Mucosa of descending colon (tissue), 3 donors: ENCODE results near the gene KPNA1. TPM values are rescaled to one million over a fixed set of nuclear protein-coding genes. Genes with fewer than 3 reads are reported as not detected.

Experiments
- ATAC-seq: fragments of 200-7000 bp; cut with Tn5 transposase; one replicate; pipeline ENCODE4 v1.9.1; 2020; ENCODE audit warnings: mild to moderate bottlenecking, moderate library complexity
- DNase-seq, 3 donors: peaks; one replicate each; pipeline ENCODE4 v3.0.0-alpha.2; 2020
- H3K36me3 ChIP-seq: fragments of 200-600 bp; one replicate; pipeline ENCODE4 v1.8.0; 2021; ENCODE audit warnings: low read depth, mild to moderate bottlenecking
- H3K4me1 ChIP-seq: fragments of 200-600 bp; one replicate; pipeline ENCODE4 v1.8.0; 2021; ENCODE audit warnings: low read depth, mild to moderate bottlenecking
- H3K4me3 ChIP-seq: fragments of 200-600 bp; one replicate; pipeline ENCODE4 v1.8.0; 2021; ENCODE audit warnings: mild to moderate bottlenecking
- H3K9me3 ChIP-seq: fragments of 200-600 bp; one replicate; pipeline ENCODE4 v1.8.0; 2021; ENCODE audit warnings: mild to moderate bottlenecking
- CTCF ChIP-seq: fragments of 200-600 bp; IDR thresholded peaks from one replicate; pipeline ENCODE4 v1.8.0; 2022; ENCODE audit warnings: antibody characterized with exemption, mild to moderate bottlenecking
- intact Hi-C, 2 donors: fragments of 100-400 bp; cut with DNase I in 1 of 2; cut with micrococcal nuclease in 1 of 2; formaldehyde crosslinking; loops; one replicate each; pipeline versions ENCODE4 v1.11.0 to v1.11.1; 2022; cut with DNase I, micrococcal nuclease
- total RNA-seq, 3 donors: library from RNA; stranded (reverse); fragmentation: NEBNext Ultra II Directional in 2 of 3; extraction: Animal tissue kit (Norgen Biotek cat#: 25700) in 2 of 3; gene quantifications; one replicate each; pipeline versions ENCODE4 v1.2.1 to v1.2.4, GENCODE V29; 2021 to 2023
- donor health status: DM: no; HTN: no; CAD: no; lungs with moderate emphysema.
- donor health status: DM: no; HTN: no; CAD: no.
- donor health status: DM: no; HTN: yes; CAD: no.

Gene KPNA1
- total RNA-seq, 3 donors from 2014 or later, result 43.3 to 80.2 (median 48.8) TPM

- no peak overlapping the region for H3K4me3 ChIP-seq
- no peak for TF ChIP-seq CTCF
- H3K4me1 ChIP-seq, result no peaks in the 10 kb centered on the region
- intact Hi-C loops, result no loop called here
- DNase-seq (no peak), ATAC-seq (no peak)
- no peaks in the 10 kb centered on the region for H3K36me3 ChIP-seq
- H3K9me3 ChIP-seq, result no peaks in the 10 kb centered on the region
These were observed 21.4 kb downstream of the KPNA1 start for GRCh38 chr3:122493296-122493695.

GRCh38 chr3:122488262-122488973 lies 26.3 kb downstream of the KPNA1 start:
- ATAC-seq, result no peak
- DNase-seq, result no peak
- no peak overlapping the region for H3K4me3 ChIP-seq
- TF ChIP-seq CTCF, result no peak
- no peaks in the 10 kb centered on the region for H3K9me3 ChIP-seq
- no peaks in the 10 kb centered on the region for H3K36me3 ChIP-seq
- H3K4me1 ChIP-seq, result no peaks in the 10 kb centered on the region
- intact Hi-C loops, result no loop called here

- Histone ChIP-seq H3K4me3 (no peak overlapping the region), H3K9me3 (no peaks in the 10 kb centered on the region), H3K36me3 (no peaks in the 10 kb centered on the region), H3K4me1 (no peaks in the 10 kb centered on the region)
- no peak for TF ChIP-seq CTCF
- intact Hi-C loops, result no loop called here
- DNase-seq, result no peak
- no peak for ATAC-seq
These were observed 29.8 kb downstream of the KPNA1 start for GRCh38 chr3:122484985-122485384.

GRCh38 chr3:122481390-122481789 lies 33.3 kb downstream of the KPNA1 start:
- ATAC-seq (no peak), DNase-seq (no peak)
- H3K4me1 ChIP-seq, result no peaks in the 10 kb centered on the region
- no peaks in the 10 kb centered on the region for H3K36me3 ChIP-seq
- intact Hi-C loops, result no loop called here
- H3K4me3 ChIP-seq, result no peak overlapping the region
- H3K9me3 ChIP-seq, result no peaks in the 10 kb centered on the region
- TF ChIP-seq CTCF, result no peak

GRCh38 chr3:122476532-122476931 lies 38.2 kb downstream of the KPNA1 start:
- Histone ChIP-seq H3K4me3 (no peak overlapping the region), H3K4me1 (no peaks in the 10 kb centered on the region), H3K9me3 (no peaks in the 10 kb centered on the region), H3K36me3 (no peaks in the 10 kb centered on the region)
- ATAC-seq, result no peak
- intact Hi-C loops, result no loop called here
- no peak for TF ChIP-seq CTCF
- no peak for DNase-seq

- no peak overlapping the region for H3K4me3 ChIP-seq
- TF ChIP-seq CTCF, result no peak
- ATAC-seq, result no peak
- H3K9me3 ChIP-seq, result no peaks in the 10 kb centered on the region
- H3K36me3 ChIP-seq, result no peaks in the 10 kb centered on the region
- intact Hi-C loops, result no loop called here
- no peaks in the 10 kb centered on the region for H3K4me1 ChIP-seq
- no peak for DNase-seq
These were observed 39.4 kb downstream of the KPNA1 start for GRCh38 chr3:122475316-122475715.
